HepG2 (cell line): ENCODE data around the gene PCBD2. TPM values are rescaled to one million over a fixed set of nuclear protein-coding genes. Genes with fewer than 3 reads are reported as not detected.

Source experiments
- AHR ChIP-seq: IDR thresholded peaks from 2 replicates; pipeline ENCODE4 v1.6.1; 2018; ENCODE audit warnings: missing genetic modification reagents, missing compliant biosample characterization
- ATF7 ChIP-seq, 2 experiments: fragments of 450-650 bp in 1 of 2; sonication (generic) in 1 of 2; formaldehyde crosslinking in 1 of 2; IDR thresholded peaks; 2 replicates each; pipeline versions ENCODE4 v1.4.0 to v1.6.1; 2016 to 2020; ENCODE audit warnings: antibody characterized with exemption in 1 of 2, mild to moderate bottlenecking in 1 of 2, missing genetic modification reagents in 1 of 2
- EP300 ChIP-seq, 3 experiments: sonication (generic) in 1 of 3; formaldehyde crosslinking in 1 of 3; IDR thresholded peaks; 2 replicates each; pipeline versions ENCODE4 v1.5.1 to v1.6.1; 2011 to 2020; ENCODE audit warnings: low read depth in 2 of 3, low read length in 2 of 3, borderline replicate concordance in 1 of 3, improper control_type of control experiment in 1 of 3, mild to moderate bottlenecking in 1 of 3, missing genetic modification reagents in 1 of 3, moderate library complexity in 1 of 3
- FOXK2 ChIP-seq: fragments of 450-650 bp; IDR thresholded peaks from 2 replicates; pipeline ENCODE4 v1.6.1; 2016
- FOXP1 ChIP-seq, 2 experiments: fragments of 450-650 bp in 1 of 2; IDR thresholded peaks; 2 replicates each; pipeline ENCODE4 v1.6.1; 2017 to 2018; ENCODE audit warnings: antibody characterized with exemption in 1 of 2
- HMG20A ChIP-seq: IDR thresholded peaks from 2 replicates; pipeline ENCODE4 v1.6.1; 2016; ENCODE audit warnings: borderline replicate concordance
- HNF4G ChIP-seq, 2 experiments: sonication (generic) in 1 of 2; formaldehyde crosslinking in 1 of 2; IDR thresholded peaks; 2 replicates each; pipeline versions ENCODE4 v1.4.0 to v1.6.1; 2011 to 2020; ENCODE audit warnings: borderline replicate concordance in 2 of 2, low read depth in 2 of 2, mild to moderate bottlenecking in 2 of 2, low read length in 1 of 2, missing genetic modification reagents in 1 of 2, moderate library complexity in 1 of 2
- JUN ChIP-seq: sonication (generic); formaldehyde crosslinking; IDR thresholded peaks from 2 replicates; pipeline ENCODE4 v1.4.0; 2020; ENCODE audit warnings: mild to moderate bottlenecking, missing genetic modification reagents
- KAT8 ChIP-seq: IDR thresholded peaks from 2 replicates; pipeline ENCODE4 v1.6.1; 2016; ENCODE audit warnings: missing genetic modification reagents, missing compliant biosample characterization
- MED8 ChIP-seq: sonication (generic); formaldehyde crosslinking; IDR thresholded peaks from 2 replicates; pipeline ENCODE4 v1.8.1; 2023; ENCODE audit warnings: mild to moderate bottlenecking, missing genetic modification reagents; ENCODE audit not compliant: insufficient replicate concordance
- RFX1 ChIP-seq: fragments of 450-650 bp; IDR thresholded peaks from 2 replicates; pipeline ENCODE4 v1.6.1; 2017
- SKI ChIP-seq: fragments of 450-650 bp; IDR thresholded peaks from one replicate; pipeline ENCODE4 v1.6.1; 2018; ENCODE audit warnings: mild to moderate bottlenecking; ENCODE audit not compliant: partially characterized antibody
- TCF7 ChIP-seq: sonication (generic); IDR thresholded peaks from 2 replicates; pipeline ENCODE4 v1.6.1; 2016; ENCODE audit warnings: antibody characterized with exemption, low read depth
- ZBTB21 ChIP-seq: sonication (generic); formaldehyde crosslinking; IDR thresholded peaks from 2 replicates; pipeline ENCODE4 v1.4.0; 2020; ENCODE audit warnings: missing genetic modification reagents
- ZIK1 ChIP-seq: sonication (generic); formaldehyde crosslinking; IDR thresholded peaks from 2 replicates; pipeline ENCODE4 v1.5.0; 2020; ENCODE audit warnings: mild to moderate bottlenecking, low read depth, missing genetic modification reagents, borderline replicate concordance
- ZNF296 ChIP-seq: sonication (generic); formaldehyde crosslinking; conservative IDR thresholded peaks from 2 replicates; pipeline ENCODE4 v1.5.0; 2020; ENCODE audit warnings: mild to moderate bottlenecking, missing genetic modification reagents
- ZNF558 ChIP-seq: sonication (generic); formaldehyde crosslinking; IDR thresholded peaks from 2 replicates; pipeline ENCODE4 v1.9.0; 2022; ENCODE audit warnings: mild to moderate bottlenecking, missing genetic modification reagents, borderline replicate concordance
- ZNF614 ChIP-seq: IDR thresholded peaks from 2 replicates; pipeline ENCODE4 v1.6.1; 2018; ENCODE audit warnings: missing biosample characterization, missing genetic modification reagents, inconsistent platforms, borderline replicate concordance
- polyA plus RNA-seq, 8 experiments: library from polyadenylated mRNA; depleted of rRNA in 3 of 8; stranded (reverse) in 7 of 8; unstranded in 1 of 8; fragments of >200 nt; fragmentation: Illumina TruSeq in 4 of 8; extraction: Trizol in 4 of 8; gene quantifications; 2 replicates each; pipeline versions ENCODE4 v1.2.1 to v1.2.3, GENCODE V29; 2011 to 2016; ENCODE audit warnings: low read depth in 4 of 8, missing spikeins in 1 of 8, mixed read lengths in 1 of 8; ENCODE audit not compliant: insufficient read depth in 1 of 8
- total RNA-seq, 5 experiments: library from RNA; depleted of rRNA; stranded (reverse); fragments of >200 nt; fragmentation: Illumina TruSeq; extraction: Trizol; gene quantifications; 2 replicates each; pipeline ENCODE4 v1.2.3, GENCODE V29; 2016; ENCODE audit warnings: low read depth in 1 of 5
- TF ChIP-seq, protein P1 (sequence below): sonication (generic); formaldehyde crosslinking; IDR thresholded peaks from 2 replicates; pipeline ENCODE4 v1.4.0; 2020; ENCODE audit warnings: missing genetic modification reagents
- TF ChIP-seq, protein P2 (sequence below): sonication (generic); formaldehyde crosslinking; IDR thresholded peaks from 2 replicates; pipeline ENCODE4 v1.4.0; 2020; ENCODE audit warnings: missing genetic modification reagents
- TF ChIP-seq, protein P3 (sequence below): IDR thresholded peaks from 2 replicates; pipeline ENCODE4 v1.4.0; 2020; ENCODE audit warnings: mild to moderate bottlenecking, missing genetic modification reagents

The PCBD2 gene
- total and polyA plus RNA-seq, 2 of the 13 experiments (the other 11 are each of a cell fraction or from before 2014, with no cell fraction given) = 5.5 to 12.0 TPM

DNA sequence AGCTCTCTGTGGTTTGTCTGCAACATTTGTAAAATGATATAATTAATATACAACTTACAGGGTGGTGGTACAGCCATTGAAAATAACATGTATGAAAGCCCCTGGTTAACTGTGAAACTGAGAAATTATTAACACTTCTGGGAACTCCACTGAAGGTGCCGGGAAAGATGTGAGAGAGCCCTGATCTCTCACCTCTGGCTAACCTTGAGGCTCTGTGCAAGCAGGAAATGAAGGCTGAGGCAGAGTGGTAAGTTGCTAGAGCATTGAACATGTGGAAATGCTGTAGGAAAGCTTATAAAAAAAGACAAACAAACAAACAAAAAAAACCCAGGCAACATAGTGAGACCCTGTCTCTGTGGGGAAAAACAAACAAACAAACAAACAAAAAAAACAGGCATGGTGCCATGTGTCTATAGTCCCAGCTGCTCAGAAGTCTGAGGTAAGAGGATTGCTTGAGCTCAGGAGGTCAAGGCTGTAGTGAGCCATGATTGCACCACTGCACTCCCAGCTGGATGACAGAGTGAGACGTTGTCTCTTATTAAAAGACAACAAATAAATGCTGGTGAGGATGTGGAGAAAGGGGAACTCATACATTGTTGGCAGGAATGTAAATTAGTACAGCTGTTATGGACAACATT is 70.3 kb downstream of the PCBD2 start (continued):
- TF ChIP-seq ZIK1 (CRISPR knock-in tag) = no peak
- peak; percentile 98 for TF ChIP-seq FOXP1 (IDR thresholded peaks at IDR 0.05)
- peak; percentile 94 for TF ChIP-seq FOXP1 (CRISPR knock-in tag; IDR thresholded peaks at IDR 0.05)
- TF ChIP-seq HMG20A (CRISPR knock-in tag) = peak; percentile 67; the same call in 1 of the 2 replicates
- TF ChIP-seq EP300 (IDR thresholded peaks at IDR 0.05; ENCODE audit: low read depth in 2 of 2, low read length in 2 of 2) = peak; percentile 31 to 69; a peak in 2 of 4 replicates
- 0 out of 2 replicates have a peak, but pooled peaks have one; percentile 46 for TF ChIP-seq EP300 (CRISPR knock-in tag; IDR thresholded peaks at IDR 0.05; ENCODE audit: borderline replicate concordance)
- peak; percentile 32 for TF ChIP-seq SKI
- peak; percentile 52 for TF ChIP-seq ATF7 (IDR thresholded peaks at IDR 0.05)
- no peak for TF ChIP-seq ATF7 (CRISPR knock-in tag; IDR thresholded peaks at IDR 0.05)
- peak; percentile 34; the same call in 1 of the 2 replicates for TF ChIP-seq KAT8 (CRISPR knock-in tag)
- TF ChIP-seq ZNF296 (CRISPR knock-in tag) = no peak
- TF ChIP-seq, protein P1, sequence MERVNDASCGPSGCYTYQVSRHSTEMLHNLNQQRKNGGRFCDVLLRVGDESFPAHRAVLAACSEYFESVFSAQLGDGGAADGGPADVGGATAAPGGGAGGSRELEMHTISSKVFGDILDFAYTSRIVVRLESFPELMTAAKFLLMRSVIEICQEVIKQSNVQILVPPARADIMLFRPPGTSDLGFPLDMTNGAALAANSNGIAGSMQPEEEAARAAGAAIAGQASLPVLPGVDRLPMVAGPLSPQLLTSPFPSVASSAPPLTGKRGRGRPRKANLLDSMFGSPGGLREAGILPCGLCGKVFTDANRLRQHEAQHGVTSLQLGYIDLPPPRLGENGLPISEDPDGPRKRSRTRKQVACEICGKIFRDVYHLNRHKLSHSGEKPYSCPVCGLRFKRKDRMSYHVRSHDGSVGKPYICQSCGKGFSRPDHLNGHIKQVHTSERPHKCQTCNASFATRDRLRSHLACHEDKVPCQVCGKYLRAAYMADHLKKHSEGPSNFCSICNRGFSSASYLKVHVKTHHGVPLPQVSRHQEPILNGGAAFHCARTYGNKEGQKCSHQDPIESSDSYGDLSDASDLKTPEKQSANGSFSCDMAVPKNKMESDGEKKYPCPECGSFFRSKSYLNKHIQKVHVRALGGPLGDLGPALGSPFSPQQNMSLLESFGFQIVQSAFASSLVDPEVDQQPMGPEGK (CRISPR knock-in tag) = 0 out of 2 replicates have a peak, but pooled peaks have one; percentile 26
- peak; percentile 46 for TF ChIP-seq TCF7
- TF ChIP-seq AHR = no peak
- 0 out of 2 replicates have a peak, but pooled peaks have one; percentile 30 for TF ChIP-seq ZNF614 (CRISPR knock-in tag)
- 0 out of 2 replicates have a peak, but pooled peaks have one; percentile 21 for TF ChIP-seq JUN (CRISPR knock-in tag)
- TF ChIP-seq HNF4G (IDR thresholded peaks at IDR 0.05; ENCODE audit: borderline replicate concordance, low read depth, low read length) = peak; percentile 7; the same call in 1 of the 2 replicates
- TF ChIP-seq HNF4G (CRISPR knock-in tag; IDR thresholded peaks at IDR 0.05; ENCODE audit: borderline replicate concordance, low read depth) = no peak
- no peak for TF ChIP-seq ZNF558 (CRISPR knock-in tag)
- TF ChIP-seq ZBTB21 (CRISPR knock-in tag) = 0 out of 2 replicates have a peak, but pooled peaks have one; percentile 27
- no peak for TF ChIP-seq MED8
- TF ChIP-seq, protein P2, sequence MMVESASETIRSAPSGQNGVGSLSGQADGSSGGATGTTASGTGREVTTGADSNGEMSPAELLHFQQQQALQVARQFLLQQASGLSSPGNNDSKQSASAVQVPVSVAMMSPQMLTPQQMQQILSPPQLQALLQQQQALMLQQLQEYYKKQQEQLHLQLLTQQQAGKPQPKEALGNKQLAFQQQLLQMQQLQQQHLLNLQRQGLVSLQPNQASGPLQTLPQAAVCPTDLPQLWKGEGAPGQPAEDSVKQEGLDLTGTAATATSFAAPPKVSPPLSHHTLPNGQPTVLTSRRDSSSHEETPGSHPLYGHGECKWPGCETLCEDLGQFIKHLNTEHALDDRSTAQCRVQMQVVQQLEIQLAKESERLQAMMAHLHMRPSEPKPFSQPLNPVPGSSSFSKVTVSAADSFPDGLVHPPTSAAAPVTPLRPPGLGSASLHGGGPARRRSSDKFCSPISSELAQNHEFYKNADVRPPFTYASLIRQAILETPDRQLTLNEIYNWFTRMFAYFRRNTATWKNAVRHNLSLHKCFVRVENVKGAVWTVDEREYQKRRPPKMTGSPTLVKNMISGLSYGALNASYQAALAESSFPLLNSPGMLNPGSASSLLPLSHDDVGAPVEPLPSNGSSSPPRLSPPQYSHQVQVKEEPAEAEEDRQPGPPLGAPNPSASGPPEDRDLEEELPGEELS (CRISPR knock-in tag) = peak; percentile 81
- TF ChIP-seq, protein P3, sequence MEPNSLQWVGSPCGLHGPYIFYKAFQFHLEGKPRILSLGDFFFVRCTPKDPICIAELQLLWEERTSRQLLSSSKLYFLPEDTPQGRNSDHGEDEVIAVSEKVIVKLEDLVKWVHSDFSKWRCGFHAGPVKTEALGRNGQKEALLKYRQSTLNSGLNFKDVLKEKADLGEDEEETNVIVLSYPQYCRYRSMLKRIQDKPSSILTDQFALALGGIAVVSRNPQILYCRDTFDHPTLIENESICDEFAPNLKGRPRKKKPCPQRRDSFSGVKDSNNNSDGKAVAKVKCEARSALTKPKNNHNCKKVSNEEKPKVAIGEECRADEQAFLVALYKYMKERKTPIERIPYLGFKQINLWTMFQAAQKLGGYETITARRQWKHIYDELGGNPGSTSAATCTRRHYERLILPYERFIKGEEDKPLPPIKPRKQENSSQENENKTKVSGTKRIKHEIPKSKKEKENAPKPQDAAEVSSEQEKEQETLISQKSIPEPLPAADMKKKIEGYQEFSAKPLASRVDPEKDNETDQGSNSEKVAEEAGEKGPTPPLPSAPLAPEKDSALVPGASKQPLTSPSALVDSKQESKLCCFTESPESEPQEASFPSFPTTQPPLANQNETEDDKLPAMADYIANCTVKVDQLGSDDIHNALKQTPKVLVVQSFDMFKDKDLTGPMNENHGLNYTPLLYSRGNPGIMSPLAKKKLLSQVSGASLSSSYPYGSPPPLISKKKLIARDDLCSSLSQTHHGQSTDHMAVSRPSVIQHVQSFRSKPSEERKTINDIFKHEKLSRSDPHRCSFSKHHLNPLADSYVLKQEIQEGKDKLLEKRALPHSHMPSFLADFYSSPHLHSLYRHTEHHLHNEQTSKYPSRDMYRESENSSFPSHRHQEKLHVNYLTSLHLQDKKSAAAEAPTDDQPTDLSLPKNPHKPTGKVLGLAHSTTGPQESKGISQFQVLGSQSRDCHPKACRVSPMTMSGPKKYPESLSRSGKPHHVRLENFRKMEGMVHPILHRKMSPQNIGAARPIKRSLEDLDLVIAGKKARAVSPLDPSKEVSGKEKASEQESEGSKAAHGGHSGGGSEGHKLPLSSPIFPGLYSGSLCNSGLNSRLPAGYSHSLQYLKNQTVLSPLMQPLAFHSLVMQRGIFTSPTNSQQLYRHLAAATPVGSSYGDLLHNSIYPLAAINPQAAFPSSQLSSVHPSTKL = peak; percentile 86
- peak; percentile 37; the same call in 1 of the 2 replicates for TF ChIP-seq FOXK2
- TF ChIP-seq RFX1 = no peak
